GM13977 (cell line): ENCODE data around the gene GATB.

Experiments
- DNase-seq: peaks from one replicate; pipeline ENCODE4 v3.0.0; 2012; ENCODE audit warnings: low spot score
- CTCF ChIP-seq: IDR thresholded peaks from 2 replicates; pipeline ENCODE4 v1.5.1; 2012; ENCODE audit warnings: mild to moderate bottlenecking, control low read depth; ENCODE audit not compliant: insufficient read depth; ENCODE audit errors: extremely low read depth, missing control alignments
- in situ Hi-C: fragments of 300-500 bp; cut with MboI; formaldehyde crosslinking; loops from one replicate; pipeline ENCODE4 v1.12.0; 2022; ENCODE audit warnings: low sequenced_read_pairs, low pct_unique_long_range_greater_than_20kb, mixed read lengths, inconsistent platforms; ENCODE audit not compliant: unreplicated experiment

Gene GATB

GRCh38 chr4:151670843-151671242 lies 90.0 kb downstream of the GATB start:
- DNase-seq = no peak
- in situ Hi-C loops = no loop called here
- TF ChIP-seq CTCF = no peak

- in situ Hi-C loops = no loop called here
- no peak for TF ChIP-seq CTCF
These were observed 90.8 kb downstream of the GATB start for GRCh38 chr4:151669990-151670389.

GRCh38 chr4:151668689-151669402 lies 92.0 kb downstream of the GATB start:
- TF ChIP-seq CTCF = no peak
- in situ Hi-C loops = no loop called here
- DNase-seq = no peak

More at GRCh38 chr4:151669990-151670389, 90.8 kb downstream of the GATB start:
- no peak for DNase-seq

GRCh38 chr4:151667666-151668065 lies 93.1 kb downstream of the GATB start:
- in situ Hi-C loops = no loop called here
- TF ChIP-seq CTCF = no peak
- no peak for DNase-seq

- TF ChIP-seq CTCF = no peak
- in situ Hi-C loops = no loop called here
- DNase-seq = no peak
These were observed 93.8 kb downstream of the GATB start for GRCh38 chr4:151667048-151667447.

GRCh38 chr4:151666501-151666900 lies 94.3 kb downstream of the GATB start:
- no peak for TF ChIP-seq CTCF
- DNase-seq = no peak
- in situ Hi-C loops = no loop called here
